OCI-LY3 (cell line): ENCODE measurements around the gene KTN1.

ENCODE experiments used
- EZH2phosphoT487 ChIP-seq: fragments of 200-600 bp; shearing (Covaris generic); IDR thresholded peaks from 2 replicates; pipeline ENCODE4 v1.6.1; 2018; ENCODE audit warnings: antibody characterized with exemption, mixed run types, low read depth
- TF ChIP-seq, protein P1 (sequence below): fragments of 200-600, 300-600 bp; sonication (generic); IDR thresholded peaks from 2 replicates; pipeline ENCODE4 v1.5.1; 2014; ENCODE audit warnings: antibody characterized with exemption, low read length, low read depth

DNA sequence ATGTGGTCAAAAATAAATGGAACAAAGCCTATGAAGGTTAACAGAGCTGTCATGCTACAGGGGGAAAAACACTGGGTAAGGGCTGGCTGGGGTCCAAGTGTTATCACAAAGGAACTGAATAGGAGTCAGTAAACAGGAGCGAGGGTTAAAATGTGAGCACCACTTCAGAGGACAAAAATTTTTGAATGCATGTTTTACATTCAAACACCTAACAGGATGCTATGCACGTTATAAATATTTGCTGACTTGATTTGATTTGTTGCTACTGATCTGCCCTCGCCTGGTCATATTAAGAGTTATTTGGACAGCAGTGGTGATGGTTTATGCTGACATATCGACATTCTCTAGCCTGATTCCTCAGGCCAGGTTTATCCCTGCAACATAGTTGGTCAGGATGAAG lies 7.4 kb upstream of the KTN1 start:
- TF ChIP-seq, protein P1, sequence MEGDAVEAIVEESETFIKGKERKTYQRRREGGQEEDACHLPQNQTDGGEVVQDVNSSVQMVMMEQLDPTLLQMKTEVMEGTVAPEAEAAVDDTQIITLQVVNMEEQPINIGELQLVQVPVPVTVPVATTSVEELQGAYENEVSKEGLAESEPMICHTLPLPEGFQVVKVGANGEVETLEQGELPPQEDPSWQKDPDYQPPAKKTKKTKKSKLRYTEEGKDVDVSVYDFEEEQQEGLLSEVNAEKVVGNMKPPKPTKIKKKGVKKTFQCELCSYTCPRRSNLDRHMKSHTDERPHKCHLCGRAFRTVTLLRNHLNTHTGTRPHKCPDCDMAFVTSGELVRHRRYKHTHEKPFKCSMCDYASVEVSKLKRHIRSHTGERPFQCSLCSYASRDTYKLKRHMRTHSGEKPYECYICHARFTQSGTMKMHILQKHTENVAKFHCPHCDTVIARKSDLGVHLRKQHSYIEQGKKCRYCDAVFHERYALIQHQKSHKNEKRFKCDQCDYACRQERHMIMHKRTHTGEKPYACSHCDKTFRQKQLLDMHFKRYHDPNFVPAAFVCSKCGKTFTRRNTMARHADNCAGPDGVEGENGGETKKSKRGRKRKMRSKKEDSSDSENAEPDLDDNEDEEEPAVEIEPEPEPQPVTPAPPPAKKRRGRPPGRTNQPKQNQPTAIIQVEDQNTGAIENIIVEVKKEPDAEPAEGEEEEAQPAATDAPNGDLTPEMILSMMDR, result no peak
- TF ChIP-seq EZH2phosphoT487, result no peak
